HEK293 (cell line): ENCODE data around the gene FMNL3.

Experiments used
- AEBP2 ChIP-seq: fragments of 450-650 bp; formaldehyde crosslinking; IDR thresholded peaks from 2 replicates; pipeline ENCODE4 v1.5.1; 2016; ENCODE audit warnings: missing biosample characterization, missing genetic modification characterization, borderline replicate concordance
- CTCF ChIP-seq: fragments of 450-650 bp; formaldehyde crosslinking; IDR thresholded peaks from 2 replicates; pipeline ENCODE4 v1.5.1; 2016; ENCODE audit warnings: missing biosample characterization, missing genetic modification characterization
- GLI2 ChIP-seq: fragments of 450-650 bp; formaldehyde crosslinking; IDR thresholded peaks from 2 replicates; pipeline ENCODE4; 2017; ENCODE audit warnings: missing biosample characterization, missing genetic modification characterization, low read depth, borderline replicate concordance
- GLIS1 ChIP-seq: fragments of 450-650 bp; formaldehyde crosslinking; IDR thresholded peaks from 2 replicates; pipeline ENCODE4 v1.5.1; 2016; ENCODE audit warnings: missing biosample characterization, missing genetic modification characterization
- PRDM1 ChIP-seq: fragments of 450-650 bp; formaldehyde crosslinking; IDR thresholded peaks from 2 replicates; pipeline ENCODE4; 2016; ENCODE audit warnings: missing biosample characterization, missing genetic modification characterization
- REST ChIP-seq: fragments of 450-650 bp; formaldehyde crosslinking; IDR thresholded peaks from 2 replicates; pipeline ENCODE4 v1.5.1; 2016; ENCODE audit warnings: missing biosample characterization, missing genetic modification characterization
- SP2 ChIP-seq: fragments of 450-650 bp; formaldehyde crosslinking; IDR thresholded peaks from 2 replicates; pipeline ENCODE4 v1.5.1; 2016; ENCODE audit warnings: missing biosample characterization, missing genetic modification characterization
- SP3 ChIP-seq: fragments of 450-650 bp; formaldehyde crosslinking; IDR thresholded peaks from 2 replicates; pipeline ENCODE4 v1.5.1; 2016; ENCODE audit warnings: missing biosample characterization, missing genetic modification characterization
- ZFP69B ChIP-seq: fragments of 450-650 bp; formaldehyde crosslinking; IDR thresholded peaks from 2 replicates; pipeline ENCODE4 v1.5.1; 2016; ENCODE audit warnings: missing biosample characterization, missing genetic modification characterization
- ZNF114 ChIP-seq: fragments of 450-650 bp; formaldehyde crosslinking; IDR thresholded peaks from 2 replicates; pipeline ENCODE4 v1.5.0; 2017; ENCODE audit warnings: missing biosample characterization, missing genetic modification characterization
- ZNF121 ChIP-seq: fragments of 450-650 bp; formaldehyde crosslinking; IDR thresholded peaks from 2 replicates; pipeline ENCODE4 v1.5.1; 2016; ENCODE audit warnings: missing biosample characterization, missing genetic modification characterization
- ZNF202 ChIP-seq: fragments of 450-650 bp; formaldehyde crosslinking; IDR thresholded peaks from 2 replicates; pipeline ENCODE4 v1.5.1; 2016; ENCODE audit warnings: missing biosample characterization, missing genetic modification characterization, borderline replicate concordance
- ZNF214 ChIP-seq: fragments of 450-650 bp; formaldehyde crosslinking; IDR thresholded peaks from 2 replicates; pipeline ENCODE4 v1.5.1; 2017; ENCODE audit warnings: missing biosample characterization, mild to moderate bottlenecking, missing genetic modification characterization, borderline replicate concordance
- ZNF24 ChIP-seq: fragments of 450-650 bp; formaldehyde crosslinking; IDR thresholded peaks from 2 replicates; pipeline ENCODE4 v1.5.1; 2016; ENCODE audit warnings: missing biosample characterization, missing genetic modification characterization
- ZNF26 ChIP-seq: fragments of 450-650 bp; formaldehyde crosslinking; IDR thresholded peaks from 2 replicates; pipeline ENCODE4 v1.5.1; 2016; ENCODE audit warnings: missing biosample characterization, missing genetic modification characterization
- ZNF302 ChIP-seq: fragments of 450-650 bp; formaldehyde crosslinking; IDR thresholded peaks from 2 replicates; pipeline ENCODE4 v1.5.1; 2016; ENCODE audit warnings: missing biosample characterization, missing genetic modification characterization, low read depth
- ZNF423 ChIP-seq: fragments of 450-650 bp; formaldehyde crosslinking; IDR thresholded peaks from 2 replicates; pipeline ENCODE4 v1.5.1; 2016; ENCODE audit warnings: missing biosample characterization, missing genetic modification characterization
- ZNF488 ChIP-seq: fragments of 450-650 bp; formaldehyde crosslinking; IDR thresholded peaks from 2 replicates; pipeline ENCODE4 v1.5.1; 2016; ENCODE audit warnings: missing biosample characterization, missing genetic modification characterization
- ZNF518A ChIP-seq: fragments of 450-650 bp; formaldehyde crosslinking; conservative IDR thresholded peaks from 2 replicates; pipeline ENCODE4 v1.5.1; 2016; ENCODE audit warnings: low read depth, missing biosample characterization, missing genetic modification characterization
- ZNF571 ChIP-seq: fragments of 450-650 bp; formaldehyde crosslinking; IDR thresholded peaks from 2 replicates; pipeline ENCODE4 v1.5.0; 2017; ENCODE audit warnings: missing biosample characterization, missing genetic modification characterization
- ZNF701 ChIP-seq: fragments of 450-650 bp; formaldehyde crosslinking; IDR thresholded peaks from 2 replicates; pipeline ENCODE4 v1.5.1; 2016; ENCODE audit warnings: missing biosample characterization, missing genetic modification characterization
- ZNF777 ChIP-seq: fragments of 450-650 bp; formaldehyde crosslinking; IDR thresholded peaks from 2 replicates; pipeline ENCODE4 v1.5.1; 2017; ENCODE audit warnings: missing biosample characterization, missing genetic modification characterization, borderline replicate concordance
- ZSCAN23 ChIP-seq: fragments of 450-650 bp; formaldehyde crosslinking; IDR thresholded peaks from 2 replicates; pipeline ENCODE4 v1.5.1; 2016; ENCODE audit warnings: missing biosample characterization, missing genetic modification characterization

Gene FMNL3

GRCh38 chr12:49750027-49750995, 43.1 kb upstream of the FMNL3 start (continued):
- TF ChIP-seq ZNF518A (tag by site-specific recombination) (0 out of 2 replicates have a peak, but pooled peaks have one; percentile 26), GLIS1 (tag by site-specific recombination) (no peak), ZNF423 (tag by site-specific recombination) (no peak), CTCF (no peak), ZNF571 (tag by site-specific recombination) (no peak), ZSCAN23 (no peak), REST (tag by site-specific recombination) (peak; percentile 87), ZNF777 (no peak), ZFP69B (tag by site-specific recombination) (peak; percentile 68; the same call in 1 of the 2 replicates), ZNF202 (tag by site-specific recombination) (no peak), ZNF121 (tag by site-specific recombination) (no peak), ZNF114 (no peak), ZNF26 (tag by site-specific recombination) (no peak), SP2 (tag by site-specific recombination) (no peak), ZNF701 (no peak), ZNF24 (tag by site-specific recombination) (peak; percentile 36; the same call in 1 of the 2 replicates), SP3 (tag by site-specific recombination) (no peak), ZNF302 (no peak), GLI2 (no peak), AEBP2 (tag by site-specific recombination) (no peak), PRDM1 (peak; percentile 76; the same call in 1 of the 2 replicates), ZNF488 (tag by site-specific recombination) (no peak), ZNF214 (tag by site-specific recombination) (no peak)
